ENCODE data around the gene FOXP1. TPM values are rescaled to one million over a fixed set of nuclear protein-coding genes. Genes with fewer than 3 reads are reported as not detected.

Gene FOXP1
- total and polyA plus RNA-seq, 2 of the 8 experiments (the other 6 are each of a cell fraction or from before 2014, with no cell fraction given) = 13.9 to 25.4 TPM

- Histone ChIP-seq H3K79me1 (ENCODE audit: low read depth, low read length) (no peaks in the 10 kb centered on the region; the same call in 1 of the 2 replicates), H3K9me3 (ENCODE audit: insufficient read depth in 2 of 2, low read depth in 1 of 2, low read length in 1 of 2) (no peaks in the 10 kb centered on the region), H3K4me1 (replicated peaks in 1 of 4; ENCODE audit: control insufficient read depth in 3 of 4, insufficient read depth in 4 of 4, low read length in 3 of 4) (peaks cover 0 to 5% (median 2%) of the 10 kb centered on the region in 4 experiments; a peak in 2 of 7 replicates), H2AK5ac (ENCODE audit: low read depth, low read length) (no peak overlapping the region), H3K23me2 (ENCODE audit: low read depth, low read length) (no peaks in the 10 kb centered on the region; the same call in 1 of the 2 replicates), H3K4me2 (ENCODE audit: insufficient read depth in 1 of 2, low read depth in 2 of 2, low read length in 2 of 2) (no peak overlapping the region), H3K36me3 (ENCODE audit: control insufficient read depth in 2 of 4, insufficient read depth in 4 of 4, low read length in 3 of 4) (no peaks in the 10 kb centered on the region; a peak in 1 of 8 replicates), H2AFZ (ENCODE audit: low read length) (no peak overlapping the region), H2BK120ac (replicated peaks; ENCODE audit: low read depth, low read length) (no peak overlapping the region), H3K4ac (replicated peaks; ENCODE audit: insufficient read length, low read depth, low read length) (no peak overlapping the region), H4K5ac (ENCODE audit: insufficient read length, low read depth, low read length) (no peak overlapping the region), H3K27me3 (replicated peaks in 1 of 4; ENCODE audit: control insufficient read depth in 3 of 4, extremely low read depth in 1 of 4, insufficient read depth in 3 of 4, low read length in 3 of 4) (no peaks in the 10 kb centered on the region), H2BK5ac (ENCODE audit: low read depth, low read length) (no peak overlapping the region), H3K79me2 (ENCODE audit: control insufficient read depth in 1 of 2, insufficient read depth in 2 of 2, low read length in 2 of 2) (no peaks in the 10 kb centered on the region), H3K14ac (ENCODE audit: insufficient read length) (no peak overlapping the region), H3K56ac (replicated peaks; ENCODE audit: insufficient read length, low read depth, low read length) (no peak overlapping the region), H4K91ac (replicated peaks; ENCODE audit: insufficient read length, low read length) (no peak overlapping the region), H2BK15ac (ENCODE audit: low read length) (no peak overlapping the region), H3K23ac (ENCODE audit: insufficient read length) (no peak overlapping the region), H4K8ac (ENCODE audit: extremely low read depth, insufficient read depth, low read length) (no peak overlapping the region), H3K9ac (replicated peaks in 1 of 4; ENCODE audit: extremely low read depth in 1 of 4, low read depth in 3 of 4, low read length in 3 of 4) (no peak overlapping the region), H2BK12ac (ENCODE audit: low read depth, low read length) (no peak overlapping the region), H2BK20ac (ENCODE audit: low read length) (no peak overlapping the region), H3K4me3 (ENCODE audit: extremely low read depth in 1 of 4, insufficient read depth in 2 of 4, low read depth in 3 of 4, low read length in 4 of 4) (no peak overlapping the region), H3K18ac (ENCODE audit: extremely low read depth, low read length) (no peak overlapping the region), H3K27ac (ENCODE audit: low read depth, low read length) (no peak overlapping the region), H4K20me1 (replicated peaks in 1 of 2; ENCODE audit: control insufficient read depth in 1 of 2, insufficient read depth in 2 of 2, low read length in 2 of 2) (no peaks in the 10 kb centered on the region)
- 69% methylated on average over 8 of the region's 8 CpGs; no CpG with 5 or more reads in 1 of the 2 experiments for WGBS, 2 experiments (ENCODE audit: extremely low coverage in 1 of 2, insufficient coverage in 1 of 2, insufficient read length in 1 of 2, insufficient replicate concordance in 2 of 2, low coverage in 1 of 2, low lambda C conversion rate in 2 of 2, missing lambda C conversion rate in 1 of 2)
- peak; percentile 70 for FAIRE-seq
- ChIA-PET CTCF (ENCODE audit: partially characterized antibody) (interaction anchor here (0.6 to 3.5 kb wide), 16 partner anchors 9 to 1690 kb away, joined by 3 to 17 read pairs (median 3); no protein-coding TSS in a partner anchor), POLR2A (ENCODE audit: partially characterized antibody) (interaction anchor here (0.6 to 1.6 kb wide), 3 partner anchors 9 to 81 kb away, joined by 3 read pairs; no protein-coding TSS in a partner anchor)
- peak in 1 of 2 experiments; percentile 25 for DNase-seq (ENCODE audit: low read depth in 1 of 2, low spot score in 2 of 2)
- TF ChIP-seq POLR2A (IDR thresholded peaks at IDR 0.05; ENCODE audit: control extremely low read depth in 1 of 2, low read depth in 2 of 2, low read length in 2 of 2) = no peak
- TF ChIP-seq SAP30 (IDR thresholded peaks at IDR 0.05; ENCODE audit: insufficient read depth, insufficient replicate concordance, low read length) = no peak
- no peak for TF ChIP-seq TAF7 (optimal IDR thresholded peaks at IDR 0.05; ENCODE audit: borderline replicate concordance, low read depth, low read length)
- TF ChIP-seq RFX5 (IDR thresholded peaks at IDR 0.05; ENCODE audit: borderline replicate concordance, low read depth, low read length) = no peak
- no peak for TF ChIP-seq USF2 (IDR thresholded peaks at IDR 0.05; ENCODE audit: low read length)
- TF ChIP-seq GTF2F1 (IDR thresholded peaks at IDR 0.05; ENCODE audit: borderline replicate concordance, low read depth, low read length) = no peak
Measured at GRCh38 chr3:71416876-71417275, 166.7 kb downstream of the FOXP1 start.

Measured in H1 (cell line).